Panc1 (cell line): ENCODE results near the gene GLIS1. TPM values are rescaled to one million over a fixed set of nuclear protein-coding genes. Genes with fewer than 3 reads are reported as not detected.
A peak's percentile ranks its signal among the peaks of the same experiment; 100 is the strongest.

Source experiments
- ATAC-seq: fragments of 200-7000 bp; cut with Tn5 transposase; 2 replicates; pipeline ENCODE4 v1.9.1; 2020; ENCODE audit warnings: mild to moderate bottlenecking, moderate library complexity
- BruUV-seq: library from RNA; stranded (reverse); fragments of 400-500 nt; replicated peaks from 2 replicates; lab custom pipeline; 2021; lab: Mats Ljungman, UMichigan
- CTCF ChIA-PET: fragments of 300-600 bp; sonication (Branson Sonifier 250); formaldehyde crosslinking; loops from one replicate; lab custom pipeline; 2022; ENCODE audit warnings: antibody characterized with exemption; lab: Charles Lee
- POLR2A ChIA-PET: fragments of 300-600 bp; sonication (Branson Sonifier 250); formaldehyde crosslinking; loops from one replicate; lab custom pipeline; 2022; ENCODE audit warnings: antibody characterized with exemption; lab: Charles Lee
- DNase-seq: peaks from one replicate; pipeline ENCODE4 v3.0.0-alpha.2; 2010; ENCODE audit warnings: low read depth, low spot score
- H3K27ac ChIP-seq: 2 replicates; pipeline ENCODE4 v1.5.1; 2011; ENCODE audit warnings: mild to moderate bottlenecking, low read length, inconsistent platforms
- H3K27me3 ChIP-seq: fragments of 200-500 bp; sonication (Bioruptor generic); 2 replicates; pipeline ENCODE4 v1.6.0; 2014; ENCODE audit warnings: low read length, inconsistent platforms; ENCODE audit not compliant: control insufficient read depth, insufficient read depth
- H3K36me3 ChIP-seq: fragments of 200-500 bp; sonication (Bioruptor generic); 2 replicates; pipeline ENCODE4 v1.5.1; 2014; ENCODE audit warnings: inconsistent platforms, mild to moderate bottlenecking, low read length, moderate library complexity; ENCODE audit not compliant: control insufficient read depth, insufficient read depth
- H3K4me1 ChIP-seq: 2 replicates; pipeline ENCODE4 v1.5.1; 2011; ENCODE audit warnings: inconsistent platforms, mild to moderate bottlenecking, low read length, moderate library complexity; ENCODE audit not compliant: control insufficient read depth, insufficient read depth
- H3K4me3 ChIP-seq, 2 experiments: 2 replicates each; pipeline ENCODE4 v1.5.1; 2011 to 2012; ENCODE audit warnings: low read depth in 2 of 2, low read length in 2 of 2, mild to moderate bottlenecking in 2 of 2, inconsistent platforms in 1 of 2, moderate library complexity in 1 of 2
- H3K9me3 ChIP-seq: fragments of 200-500 bp; sonication (Bioruptor generic); 2 replicates; pipeline ENCODE4 v1.5.1; 2014; ENCODE audit warnings: low read depth, mild to moderate bottlenecking, inconsistent platforms, low read length, moderate library complexity; ENCODE audit not compliant: control insufficient read depth, insufficient read depth
- CTCF ChIP-seq: fragments of 450-650 bp; IDR thresholded peaks from 2 replicates; pipeline ENCODE4 v1.5.1; 2017; ENCODE audit warnings: mild to moderate bottlenecking
- POLR2AphosphoS5 ChIP-seq: IDR thresholded peaks from 2 replicates; pipeline ENCODE4 v1.6.1; 2012; ENCODE audit warnings: mild to moderate bottlenecking, low read depth, low read length, moderate library complexity
- REST ChIP-seq, 2 experiments: IDR thresholded peaks; 2 replicates each; pipeline ENCODE4 v1.6.1; 2011 to 2012; ENCODE audit warnings: low read depth in 2 of 2, control low read depth in 1 of 2, low read length in 1 of 2, mild to moderate bottlenecking in 1 of 2, moderate library complexity in 1 of 2; ENCODE audit not compliant: insufficient read depth in 1 of 2
- SIN3A ChIP-seq: IDR thresholded peaks from 2 replicates; pipeline ENCODE4 v1.6.1; 2012; ENCODE audit warnings: low read depth, mild to moderate bottlenecking, low read length, moderate library complexity, borderline replicate concordance; ENCODE audit not compliant: insufficient read depth
- TCF7L2 ChIP-seq: IDR thresholded peaks from 2 replicates; pipeline ENCODE4 v1.6.1; 2011; ENCODE audit warnings: mild to moderate bottlenecking, low read depth, low read length, inconsistent platforms
- in situ Hi-C: cut with HindIII; loops from 2 replicates; pipeline ENCODE4 v1.10.0; 2016; ENCODE audit warnings: low sequenced_read_pairs, low pct_unique_long_range_greater_than_20kb
- intact Hi-C: fragments of 100-400 bp; cut with micrococcal nuclease; formaldehyde crosslinking; loops from one replicate; pipeline ENCODE4 v1.10.0; 2022; ENCODE audit not compliant: unreplicated experiment
- total RNA-seq: library from RNA; stranded (reverse); gene quantifications from one replicate; pipeline ENCODE4 v1.2.1, GENCODE V29; 2021; ENCODE audit not compliant: unreplicated experiment

GLIS1 gene
- total RNA-seq, 1 experiment from 2014 or later = 0.28 TPM

GRCh38 chr1:53619367-53620060 is 119.5 kb downstream of the GLIS1 start:
- intact Hi-C loops = no loop called here
- no peak overlapping the region for H3K27ac ChIP-seq
- DNase-seq (no peak), ATAC-seq (0 out of 2 replicates have a peak, but pooled peaks have one; percentile 18)
- no peaks in the 10 kb centered on the region for H3K9me3 ChIP-seq
- no TSS peak for BruUV-seq
- no peak overlapping the region for H3K4me3 ChIP-seq
- H3K36me3 ChIP-seq = no peaks in the 10 kb centered on the region
- in situ Hi-C loops = no loop called here
- TF ChIP-seq REST (IDR thresholded peaks at IDR 0.05; ENCODE audit: insufficient read depth in 1 of 2, low read depth in 2 of 2, low read length in 1 of 2) = no peak
- no peak for TF ChIP-seq POLR2AphosphoS5
- TF ChIP-seq SIN3A = no peak
- TF ChIP-seq CTCF = no peak
- TF ChIP-seq TCF7L2 = no peak
- no peaks in the 10 kb centered on the region for H3K4me1 ChIP-seq
- ChIA-PET CTCF (no interaction called here), POLR2A (no interaction called here)
- H3K27me3 ChIP-seq = no peaks in the 10 kb centered on the region

- no peak for ATAC-seq
- no peak for DNase-seq
- ChIA-PET CTCF (no interaction called here), POLR2A (no interaction called here)
- in situ Hi-C loops = no loop called here
- no peaks in the 10 kb centered on the region for H3K27me3 ChIP-seq
- no peak for TF ChIP-seq REST (IDR thresholded peaks at IDR 0.05; ENCODE audit: insufficient read depth in 1 of 2, low read depth in 2 of 2, low read length in 1 of 2)
- no peak for TF ChIP-seq TCF7L2
- TF ChIP-seq POLR2AphosphoS5 = no peak
- no peak for TF ChIP-seq SIN3A
- TF ChIP-seq CTCF = no peak
- BruUV-seq = no TSS peak
- no peaks in the 10 kb centered on the region for H3K36me3 ChIP-seq
- no peak overlapping the region for H3K27ac ChIP-seq
- H3K4me1 ChIP-seq = no peaks in the 10 kb centered on the region
- no peak overlapping the region for H3K4me3 ChIP-seq
- intact Hi-C loops = no loop called here
- H3K9me3 ChIP-seq = no peaks in the 10 kb centered on the region
Measured at GRCh38 chr1:53618500-53619366, 120.2 kb downstream of the GLIS1 start.
